BLaER1 treated with 17β-estradiol and CSF1 and Interleukin-3, amounts not matched to agents 10 nM and 100 nM (cell line): ENCODE results near the gene ZP4.
"Not testable (repeated sequence)": the region's sequence is repeated elsewhere in the genome, so short reads cannot be mapped to it uniquely, and the experiment has no call there.

Experiments used
- H3K27ac ChIP-seq, 11 experiments: shearing (Covaris generic); formaldehyde crosslinking; 2 replicates each; pipeline ENCODE4 v1.8.1; 2022
- H3K27me3 ChIP-seq, 11 experiments: shearing (Covaris generic); formaldehyde crosslinking; 2 replicates each; pipeline ENCODE4 v1.8.1; 2022
- H3K36me3 ChIP-seq, 11 experiments: shearing (Covaris generic); formaldehyde crosslinking; 2 replicates each; pipeline ENCODE4 v1.8.1; 2022
- H3K4me1 ChIP-seq, 10 experiments: shearing (Covaris generic); formaldehyde crosslinking; 2 replicates each; pipeline ENCODE4 v1.8.1; 2022
- H3K4me2 ChIP-seq, 11 experiments: shearing (Covaris generic); formaldehyde crosslinking; 2 replicates each; pipeline ENCODE4 v1.8.1; 2022
- H3K4me3 ChIP-seq, 10 experiments: shearing (Covaris generic); formaldehyde crosslinking; 2 replicates each; pipeline ENCODE4 v1.8.1; 2022
- H3K9ac ChIP-seq, 11 experiments: shearing (Covaris generic); formaldehyde crosslinking; 2 replicates each; pipeline ENCODE4 v1.8.1; 2022
- H3K9me3 ChIP-seq, 11 experiments: shearing (Covaris generic); formaldehyde crosslinking; replicated peaks in 1 of 11; 2 replicates each; pipeline ENCODE4 v1.8.1; 2022
- H4K20me1 ChIP-seq, 11 experiments: shearing (Covaris generic); formaldehyde crosslinking; 2 replicates each; pipeline ENCODE4 v1.8.1; 2022
- Cebpa-rat ChIP-seq, 11 experiments: shearing (Covaris generic); IDR thresholded peaks; 2 replicates each; pipeline ENCODE4 v1.8.1; 2022

The ZP4 gene

GRCh38 chr1:237864338-237865244, 26.1 kb downstream of the ZP4 start:
- no peaks in the 10 kb centered on the region for H3K27me3 ChIP-seq
- H4K20me1 ChIP-seq, result no peaks in the 10 kb centered on the region
- no peaks in the 10 kb centered on the region for H3K9me3 ChIP-seq
- H3K9ac ChIP-seq, result no peak overlapping the region
- H3K36me3 ChIP-seq, result no peaks in the 10 kb centered on the region
- no peak for TF ChIP-seq Cebpa-rat (IDR thresholded peaks at IDR 0.05)
- H3K27ac ChIP-seq, result no peak overlapping the region
- H3K4me1 ChIP-seq, result peaks cover 5 to 13% (median 10%) of the 10 kb centered on the region in 10 experiments; a peak in 17 of 20 replicates
- peak overlapping the region; percentile 3 to 55 (median 39); a peak in 18 of 22 replicates for H3K4me2 ChIP-seq
- no peak overlapping the region for H3K4me3 ChIP-seq

- Histone ChIP-seq H3K4me1 (peaks cover 5 to 13% (median 10%) of the 10 kb centered on the region in 10 experiments; a peak in 17 of 20 replicates), H4K20me1 (no peaks in the 10 kb centered on the region), H3K4me2 (no peak overlapping the region), H3K27ac (no peak overlapping the region), H3K27me3 (no peaks in the 10 kb centered on the region), H3K9ac (no peak overlapping the region), H3K4me3 (no peak overlapping the region), H3K9me3 (no peaks in the 10 kb centered on the region), H3K36me3 (no peaks in the 10 kb centered on the region)
- no peak for TF ChIP-seq Cebpa-rat (IDR thresholded peaks at IDR 0.05)
Observed at GRCh38 chr1:237863234-237863633, 27.5 kb downstream of the ZP4 start.

- Histone ChIP-seq H3K27ac (no peak overlapping the region), H4K20me1 (no peaks in the 10 kb centered on the region), H3K4me1 (peaks cover 5 to 13% (median 10%) of the 10 kb centered on the region in 10 experiments; a peak in 17 of 20 replicates), H3K4me2 (no peak overlapping the region), H3K9ac (no peak overlapping the region), H3K36me3 (no peaks in the 10 kb centered on the region), H3K27me3 (no peaks in the 10 kb centered on the region), H3K9me3 (no peaks in the 10 kb centered on the region), H3K4me3 (no peak overlapping the region)
- no peak for TF ChIP-seq Cebpa-rat (IDR thresholded peaks at IDR 0.05)
Observed at GRCh38 chr1:237861944-237862343, 28.8 kb downstream of the ZP4 start.

- H3K27me3 ChIP-seq, result no peaks in the 10 kb centered on the region
- H3K9me3 ChIP-seq, result peaks cover 0 to 7% (median 0%) of the 10 kb centered on the region in 11 experiments; a peak in 5 of 22 replicates
- H3K36me3 ChIP-seq, result no peaks in the 10 kb centered on the region
- TF ChIP-seq Cebpa-rat (IDR thresholded peaks at IDR 0.05), result no peak
- no peaks in the 10 kb centered on the region for H3K4me1 ChIP-seq
- H3K4me2 ChIP-seq, result no peak overlapping the region
- no peak overlapping the region for H3K27ac ChIP-seq
- H4K20me1 ChIP-seq, result no peaks in the 10 kb centered on the region
- H3K4me3 ChIP-seq, result no peak overlapping the region
- H3K9ac ChIP-seq, result no peak overlapping the region
Observed at GRCh38 chr1:237858992-237859391, 31.7 kb downstream of the ZP4 start.

GRCh38 chr1:237857455-237857854, 33.3 kb downstream of the ZP4 start:
- no peaks in the 10 kb centered on the region for H3K36me3 ChIP-seq
- no peaks in the 10 kb centered on the region for H3K4me1 ChIP-seq
- no peaks in the 10 kb centered on the region for H3K27me3 ChIP-seq
- no peak overlapping the region for H3K4me3 ChIP-seq
- H3K9ac ChIP-seq, result no peak overlapping the region
- TF ChIP-seq Cebpa-rat (IDR thresholded peaks at IDR 0.05), result no peak
- no peak overlapping the region for H3K4me2 ChIP-seq
- peaks cover 0 to 7% (median 0%) of the 10 kb centered on the region in 11 experiments; a peak in 5 of 22 replicates for H3K9me3 ChIP-seq
- H4K20me1 ChIP-seq, result no peaks in the 10 kb centered on the region
- no peak overlapping the region for H3K27ac ChIP-seq

GRCh38 chr1:237852342-237852741, 38.4 kb downstream of the ZP4 start:
- no peak overlapping the region for H3K4me2 ChIP-seq
- TF ChIP-seq Cebpa-rat (IDR thresholded peaks at IDR 0.05), result no peak
- H3K27me3 ChIP-seq, result no peaks in the 10 kb centered on the region
- H4K20me1 ChIP-seq, result no peaks in the 10 kb centered on the region
- H3K27ac ChIP-seq, result no peak overlapping the region
- peaks cover 0 to 7% (median 0%) of the 10 kb centered on the region in 11 experiments; a peak in 5 of 22 replicates for H3K9me3 ChIP-seq
- H3K4me1 ChIP-seq, result no peaks in the 10 kb centered on the region
- H3K4me3 ChIP-seq, result no peak overlapping the region
- no peaks in the 10 kb centered on the region for H3K36me3 ChIP-seq
- H3K9ac ChIP-seq, result no peak overlapping the region

- H3K4me1 ChIP-seq, result no peaks in the 10 kb centered on the region
- no peak overlapping the region for H3K9ac ChIP-seq
- H3K9me3 ChIP-seq, result peaks cover 0 to 7% (median 0%) of the 10 kb centered on the region in 11 experiments; a peak in 5 of 22 replicates
- no peaks in the 10 kb centered on the region for H3K27me3 ChIP-seq
- H3K4me2 ChIP-seq, result no peak overlapping the region
- no peak overlapping the region for H3K4me3 ChIP-seq
- no peaks in the 10 kb centered on the region for H4K20me1 ChIP-seq
- no peaks in the 10 kb centered on the region for H3K36me3 ChIP-seq
- no peak for TF ChIP-seq Cebpa-rat (IDR thresholded peaks at IDR 0.05)
- H3K27ac ChIP-seq, result no peak overlapping the region
Observed at GRCh38 chr1:237851210-237851845, 39.4 kb downstream of the ZP4 start.

GRCh38 chr1:237843516-237843915, 47.2 kb downstream of the ZP4 start:
- not testable (repeated sequence) for H3K4me1 ChIP-seq, H3K4me2 ChIP-seq, H3K9ac ChIP-seq, H4K20me1 ChIP-seq, H3K27me3 ChIP-seq, H3K36me3 ChIP-seq, H3K27ac ChIP-seq, H3K4me3 ChIP-seq
- H3K9me3 ChIP-seq, result peaks cover 0 to 19% (median 5%) of the 10 kb centered on the region in 11 experiments; a peak in 8 of 22 replicates

- Histone ChIP-seq H4K20me1 (no peaks in the 10 kb centered on the region), H3K36me3 (no peaks in the 10 kb centered on the region), H3K27ac (no peak overlapping the region), H3K9ac (no peak overlapping the region), H3K4me3 (no peak overlapping the region), H3K4me2 (no peak overlapping the region), H3K9me3 (peaks cover 0 to 21% (median 5%) of the 10 kb centered on the region in 11 experiments; a peak in 8 of 22 replicates), H3K4me1 (no peaks in the 10 kb centered on the region; a peak in 2 of 20 replicates), H3K27me3 (no peaks in the 10 kb centered on the region)
- no peak for TF ChIP-seq Cebpa-rat (IDR thresholded peaks at IDR 0.05)
Observed at GRCh38 chr1:237841485-237841884, 49.2 kb downstream of the ZP4 start.
